DOHH2 (cell line): ENCODE measurements around the gene ODAD4.

ENCODE experiments used
- H3F3A ChIP-seq: fragments of 200-600 bp; sonication (generic), shearing (Covaris generic); 2 replicates; pipeline ENCODE4 v1.6.0; 2016; ENCODE audit warnings: antibody characterized with exemption, mild to moderate bottlenecking; ENCODE audit not compliant: control insufficient read depth, insufficient read depth
- H3K27ac ChIP-seq: fragments of 200-600 bp; sonication (generic); 2 replicates; pipeline ENCODE4 v1.5.1; 2014; ENCODE audit warnings: low read depth, mild to moderate bottlenecking, low read length, moderate library complexity
- H3K27me3 ChIP-seq: fragments of 200-600 bp; sonication (generic); 2 replicates; pipeline ENCODE4 v1.6.1; 2014; ENCODE audit warnings: mild to moderate bottlenecking, low read length, mixed read lengths; ENCODE audit not compliant: control insufficient read depth
- H3K36me3 ChIP-seq: fragments of 200-600 bp; sonication (generic); 2 replicates; pipeline ENCODE4 v1.6.1; 2014; ENCODE audit warnings: mild to moderate bottlenecking, low read length, moderate library complexity, mixed read lengths; ENCODE audit not compliant: control insufficient read depth
- H3K4me1 ChIP-seq: fragments of 200-600 bp; sonication (generic); 2 replicates; pipeline ENCODE4 v1.6.1; 2014; ENCODE audit warnings: mild to moderate bottlenecking, low read length, mixed read lengths; ENCODE audit not compliant: control insufficient read depth
- H3K4me2 ChIP-seq: fragments of 200-600 bp; sonication (generic); 2 replicates; pipeline ENCODE4 v1.6.0; 2014; ENCODE audit warnings: mild to moderate bottlenecking, low read length, moderate library complexity
- H3K4me3 ChIP-seq: fragments of 200-600 bp; sonication (generic); 2 replicates; pipeline ENCODE4 v1.5.1; 2014; ENCODE audit warnings: mild to moderate bottlenecking, low read length, mixed read lengths
- H3K79me2 ChIP-seq: fragments of 200-600 bp; sonication (generic); 2 replicates; pipeline ENCODE4 v1.6.1; 2014; ENCODE audit warnings: mild to moderate bottlenecking, low read length, mixed read lengths; ENCODE audit not compliant: control insufficient read depth
- H3K9me2 ChIP-seq: fragments of 200-600 bp; sonication (generic); replicated peaks from 2 replicates; pipeline ENCODE4 v1.6.1; 2014; ENCODE audit warnings: mild to moderate bottlenecking, low read length, mixed read lengths; ENCODE audit not compliant: control insufficient read depth
- H3K9me3 ChIP-seq: fragments of 200-600 bp; sonication (generic); 2 replicates; pipeline ENCODE4 v1.6.1; 2014; ENCODE audit warnings: antibody characterized with exemption, low read length, mixed read lengths; ENCODE audit not compliant: control insufficient read depth, insufficient read depth
- H4K20me1 ChIP-seq: fragments of 200-600 bp; sonication (generic); 2 replicates; pipeline ENCODE4 v1.6.0; 2014; ENCODE audit warnings: low read depth, mild to moderate bottlenecking, antibody characterized with exemption, low read length, moderate library complexity; ENCODE audit not compliant: control insufficient read depth, insufficient read depth
- EZH2phosphoT487 ChIP-seq: fragments of 200-600 bp; sonication (generic); IDR thresholded peaks from 2 replicates; pipeline ENCODE4 v1.6.1; 2017; ENCODE audit warnings: borderline replicate concordance, mild to moderate bottlenecking, antibody characterized with exemption, low read length, moderate library complexity, mixed read lengths
- TF ChIP-seq, protein P1 (sequence below): fragments of 200-600 bp; sonication (generic); IDR thresholded peaks from one replicate; pipeline ENCODE4 v1.5.1; 2014; ENCODE audit warnings: antibody characterized with exemption, mild to moderate bottlenecking, low read depth, low read length; ENCODE audit not compliant: poor library complexity, severe bottlenecking

ODAD4 gene

DNA sequence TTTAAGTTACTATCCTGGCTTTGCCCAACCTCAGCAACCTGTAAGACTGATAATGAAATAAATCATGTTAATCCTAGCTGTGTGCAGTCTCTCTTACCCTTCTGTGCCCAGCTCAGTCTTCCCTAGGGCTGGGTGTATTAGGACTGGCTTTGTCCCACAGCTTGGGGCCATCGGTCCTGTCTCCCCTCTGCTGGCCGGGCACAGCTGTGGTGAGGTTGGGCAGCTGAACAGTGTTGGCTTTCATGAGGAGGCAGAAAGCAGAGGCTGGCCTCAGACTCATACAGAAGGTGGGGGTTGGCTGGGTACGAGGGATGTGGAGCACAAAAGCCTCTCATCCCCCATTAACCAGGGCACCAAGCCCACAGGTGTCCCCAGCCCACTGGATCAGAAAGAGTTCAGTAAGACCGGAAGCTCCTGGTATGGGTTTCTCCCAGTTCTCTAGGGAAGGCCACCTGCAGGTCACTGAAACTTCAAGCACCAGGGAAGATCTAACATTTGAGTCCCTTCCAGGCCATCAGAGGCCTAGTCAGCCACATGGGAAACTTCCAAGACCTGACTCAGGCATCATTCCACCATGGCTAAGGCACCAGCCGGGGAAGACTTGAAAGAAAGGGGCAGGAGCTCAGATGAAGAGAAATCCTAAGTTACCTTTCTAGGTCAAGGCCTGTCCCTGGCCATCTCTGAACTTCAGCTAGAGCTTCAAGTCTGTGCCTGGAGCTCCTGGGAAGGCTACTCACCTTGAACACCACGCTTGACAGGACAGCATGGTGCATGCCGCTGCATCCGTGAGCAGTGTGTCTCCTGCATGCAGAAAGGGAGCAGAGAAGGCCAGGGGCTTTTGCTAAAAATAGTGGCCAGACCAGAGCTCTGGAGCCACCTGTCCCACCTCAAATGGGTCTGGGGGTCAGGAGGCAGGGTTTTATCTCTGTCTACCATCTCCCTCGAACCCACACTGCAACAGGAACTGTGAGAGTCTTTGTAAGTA is 45.0 kb downstream of the ODAD4 start:
- Histone ChIP-seq H3K4me3 (no peak overlapping the region), H4K20me1 (no peaks in the 10 kb centered on the region), H3K4me1 (peaks cover 13% of the 10 kb centered on the region; the same call in 1 of the 2 replicates), H3K79me2 (peaks cover 24% of the 10 kb centered on the region), H3K9me3 (no peaks in the 10 kb centered on the region), H3K36me3 (peaks cover 75% of the 10 kb centered on the region), H3K4me2 (no peak overlapping the region), H3K27ac (no peak overlapping the region), H3K9me2 (no peaks in the 10 kb centered on the region), H3F3A (peaks cover 9% of the 10 kb centered on the region; the same call in 1 of the 2 replicates), H3K27me3 (no peaks in the 10 kb centered on the region)
- TF ChIP-seq, protein P1, sequence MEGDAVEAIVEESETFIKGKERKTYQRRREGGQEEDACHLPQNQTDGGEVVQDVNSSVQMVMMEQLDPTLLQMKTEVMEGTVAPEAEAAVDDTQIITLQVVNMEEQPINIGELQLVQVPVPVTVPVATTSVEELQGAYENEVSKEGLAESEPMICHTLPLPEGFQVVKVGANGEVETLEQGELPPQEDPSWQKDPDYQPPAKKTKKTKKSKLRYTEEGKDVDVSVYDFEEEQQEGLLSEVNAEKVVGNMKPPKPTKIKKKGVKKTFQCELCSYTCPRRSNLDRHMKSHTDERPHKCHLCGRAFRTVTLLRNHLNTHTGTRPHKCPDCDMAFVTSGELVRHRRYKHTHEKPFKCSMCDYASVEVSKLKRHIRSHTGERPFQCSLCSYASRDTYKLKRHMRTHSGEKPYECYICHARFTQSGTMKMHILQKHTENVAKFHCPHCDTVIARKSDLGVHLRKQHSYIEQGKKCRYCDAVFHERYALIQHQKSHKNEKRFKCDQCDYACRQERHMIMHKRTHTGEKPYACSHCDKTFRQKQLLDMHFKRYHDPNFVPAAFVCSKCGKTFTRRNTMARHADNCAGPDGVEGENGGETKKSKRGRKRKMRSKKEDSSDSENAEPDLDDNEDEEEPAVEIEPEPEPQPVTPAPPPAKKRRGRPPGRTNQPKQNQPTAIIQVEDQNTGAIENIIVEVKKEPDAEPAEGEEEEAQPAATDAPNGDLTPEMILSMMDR, result no peak
- TF ChIP-seq EZH2phosphoT487, result no peak

DNA sequence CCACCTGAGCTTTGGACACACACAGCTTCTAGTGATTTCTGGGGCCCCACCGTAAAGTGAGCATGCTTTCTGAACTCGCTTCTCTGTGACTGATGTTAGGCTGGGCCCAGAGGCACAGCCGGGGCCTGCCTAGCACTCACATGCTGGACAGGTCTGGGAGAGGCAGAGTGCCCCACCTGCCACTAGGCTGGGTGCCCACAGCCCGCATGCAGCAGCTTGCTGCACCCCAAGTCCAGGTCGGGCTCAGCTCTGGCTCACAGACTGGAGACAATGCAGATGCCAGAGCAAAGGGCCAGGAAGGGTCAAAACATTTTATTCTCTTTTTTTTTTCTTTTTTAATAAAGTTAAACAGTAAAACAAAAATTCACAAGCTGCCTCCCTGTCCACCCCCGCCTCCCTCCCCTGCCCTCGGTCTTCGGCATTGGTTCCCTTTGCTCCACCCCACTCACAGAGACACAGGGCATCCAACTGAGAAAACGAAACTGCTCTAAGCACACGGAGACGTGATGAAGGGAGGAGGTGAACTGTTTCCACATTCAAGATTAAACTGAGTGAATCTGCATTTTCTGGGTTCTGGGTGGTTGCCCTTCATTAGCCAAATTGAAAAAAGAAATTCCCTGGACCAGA is 45.8 kb downstream of the ODAD4 start:
- Histone ChIP-seq H3K9me3 (no peaks in the 10 kb centered on the region), H3F3A (peaks cover 9% of the 10 kb centered on the region; the same call in 1 of the 2 replicates), H3K4me2 (no peak overlapping the region), H3K36me3 (peaks cover 74% of the 10 kb centered on the region), H4K20me1 (no peaks in the 10 kb centered on the region), H3K27ac (peak overlapping the region; percentile 15; the same call in 1 of the 2 replicates), H3K4me1 (peaks cover 8% of the 10 kb centered on the region; the same call in 1 of the 2 replicates), H3K9me2 (no peaks in the 10 kb centered on the region), H3K27me3 (no peaks in the 10 kb centered on the region), H3K79me2 (peaks cover 15% of the 10 kb centered on the region), H3K4me3 (no peak overlapping the region)
- no peak for TF ChIP-seq EZH2phosphoT487
- TF ChIP-seq, protein P1, result no peak

DNA sequence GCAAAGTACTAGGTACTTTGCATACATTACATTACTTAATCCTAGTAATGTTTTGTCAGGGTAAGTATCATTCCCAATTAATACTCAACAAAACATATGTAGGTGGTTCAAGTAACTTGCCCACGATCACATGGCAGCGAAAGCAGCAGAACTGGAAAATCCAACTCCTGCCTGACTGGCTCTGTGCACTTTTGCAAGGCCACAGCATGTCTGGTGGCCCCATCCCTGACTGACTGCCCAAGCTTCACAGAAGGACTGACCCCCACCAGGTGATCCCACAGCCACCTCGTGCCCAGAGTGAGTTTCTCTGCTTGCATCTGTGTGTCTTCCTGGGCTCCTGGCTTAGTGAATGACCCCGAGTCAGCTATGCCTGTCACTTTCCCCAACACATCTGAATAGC is 47.6 kb downstream of the ODAD4 start:
- Histone ChIP-seq H4K20me1 (no peaks in the 10 kb centered on the region), H3K4me3 (no peak overlapping the region), H3F3A (peaks cover 9% of the 10 kb centered on the region; the same call in 1 of the 2 replicates), H3K9me2 (no peaks in the 10 kb centered on the region), H3K4me2 (no peak overlapping the region), H3K36me3 (peaks cover 75% of the 10 kb centered on the region), H3K9me3 (no peaks in the 10 kb centered on the region), H3K27ac (no peak overlapping the region), H3K79me2 (no peaks in the 10 kb centered on the region), H3K27me3 (no peaks in the 10 kb centered on the region), H3K4me1 (peaks cover 4% of the 10 kb centered on the region; the same call in 1 of the 2 replicates)
- TF ChIP-seq, protein P1, result no peak
